ENCODE data around the gene NUP93. TPM values are rescaled to one million over a fixed set of nuclear protein-coding genes. Genes with fewer than 3 reads are reported as not detected.
"Not testable (repeated sequence)": the region's sequence is repeated elsewhere in the genome, so short reads cannot be mapped to it uniquely, and the experiment has no call there.

NUP93 gene
- total RNA-seq, 1 donor from 2014 or later = 57.2 TPM

- TF ChIP-seq CTCF (IDR thresholded peaks at IDR 0.05) = no peak
- no peak for DNase-seq
- no peak overlapping the region for H3K4me3 ChIP-seq
- no peaks in the 10 kb centered on the region for H3K36me3 ChIP-seq
- no peaks in the 10 kb centered on the region for H3K4me1 ChIP-seq
- no peaks in the 10 kb centered on the region for H3K9me3 ChIP-seq
- intact Hi-C loops (cut with DNase I) = no loop called here
- ATAC-seq = no peak
- no peaks in the 10 kb centered on the region for H3K27me3 ChIP-seq
- H3K27ac ChIP-seq = no peak overlapping the region
Observed at GRCh38 chr16:56710181-56710737, 19.7 kb upstream of the NUP93 start.

DNA sequence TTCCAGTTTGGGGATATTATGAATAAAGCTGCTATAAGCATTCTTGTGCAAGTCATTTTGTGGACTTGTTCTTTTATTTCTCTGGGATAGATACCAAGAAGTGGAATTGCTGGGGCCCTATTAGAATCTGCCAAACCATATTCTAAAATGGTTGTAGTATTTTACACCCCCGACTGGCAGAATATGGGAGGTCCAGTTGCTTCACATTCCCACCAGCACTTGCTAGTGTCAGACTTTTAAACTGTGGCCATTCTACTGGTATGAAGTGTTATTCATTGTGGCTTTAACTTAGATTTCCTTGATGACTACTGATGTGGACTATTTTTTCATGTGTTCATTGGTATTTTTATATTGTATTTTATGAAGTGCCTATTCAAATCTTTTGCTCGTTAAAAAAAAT lies 18.1 kb upstream of the NUP93 start:
- DNase-seq (no peak), ATAC-seq (no peak)
- Histone ChIP-seq H3K4me1 (no peaks in the 10 kb centered on the region), H3K9me3 (no peaks in the 10 kb centered on the region), H3K27ac (no peak overlapping the region), H3K36me3 (no peaks in the 10 kb centered on the region), H3K4me3 (no peak overlapping the region), H3K27me3 (no peaks in the 10 kb centered on the region)
- TF ChIP-seq CTCF (IDR thresholded peaks at IDR 0.05) = no peak
- intact Hi-C loops (cut with DNase I) = no loop called here

DNA sequence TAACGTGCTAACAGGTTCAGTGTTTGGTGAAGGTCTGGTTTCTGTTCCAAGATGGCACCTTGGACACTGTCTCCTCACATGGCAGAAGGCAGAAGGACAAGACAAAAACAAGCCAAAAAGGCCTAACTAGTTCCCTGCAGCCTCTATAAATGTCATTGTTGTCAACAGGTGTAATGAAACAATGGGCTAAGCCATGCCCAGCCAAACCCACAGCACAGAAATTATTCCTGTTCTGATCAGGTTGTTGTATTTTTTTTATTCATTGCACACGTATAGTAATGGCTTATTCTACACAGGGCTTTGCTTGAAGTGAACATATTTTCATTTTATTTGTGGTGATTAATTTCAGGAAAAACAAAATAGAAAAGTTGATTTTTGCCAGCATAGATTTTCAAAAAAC lies 16.1 kb upstream of the NUP93 start:
- no peak for TF ChIP-seq CTCF (IDR thresholded peaks at IDR 0.05)
- H3K4me3 ChIP-seq = no peak overlapping the region
- no peaks in the 10 kb centered on the region for H3K36me3 ChIP-seq
- no peaks in the 10 kb centered on the region for H3K4me1 ChIP-seq
- H3K9me3 ChIP-seq = no peaks in the 10 kb centered on the region
- intact Hi-C loops (cut with DNase I) = no loop called here
- DNase-seq (no peak), ATAC-seq (no peak)
- H3K27ac ChIP-seq = no peak overlapping the region
- H3K27me3 ChIP-seq = no peaks in the 10 kb centered on the region

- no peak overlapping the region for H3K27ac ChIP-seq
Observed at GRCh38 chr16:56715126-56715525, 14.8 kb upstream of the NUP93 start.

DNA sequence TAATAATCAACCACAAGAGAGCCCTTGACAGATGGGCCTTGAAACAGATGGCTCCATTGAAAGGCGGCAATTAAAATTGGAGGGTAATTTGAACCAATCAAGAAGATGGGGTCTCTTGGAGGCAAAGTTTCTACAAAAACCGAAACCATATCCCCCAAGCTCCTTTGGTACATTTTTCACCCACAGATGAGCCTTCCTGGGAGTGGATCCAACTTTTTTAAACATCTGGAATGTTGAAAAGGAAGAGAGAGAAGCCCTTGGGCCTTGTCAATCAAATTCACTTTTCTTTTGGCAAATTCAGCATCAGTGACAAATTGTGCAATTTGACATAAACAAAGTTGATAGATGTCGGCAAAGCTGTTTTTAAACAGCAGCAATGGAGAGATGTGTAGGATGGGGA lies 13.2 kb upstream of the NUP93 start:
- ATAC-seq = no peak

More at GRCh38 chr16:56715126-56715525, 14.8 kb upstream of the NUP93 start:
- TF ChIP-seq CTCF (IDR thresholded peaks at IDR 0.05) = no peak
- no peaks in the 10 kb centered on the region for H3K27me3 ChIP-seq
- no peak for DNase-seq
- no peaks in the 10 kb centered on the region for H3K4me1 ChIP-seq
- H3K9me3 ChIP-seq = no peaks in the 10 kb centered on the region
- no peak for ATAC-seq
- no peaks in the 10 kb centered on the region for H3K36me3 ChIP-seq
- no peak overlapping the region for H3K4me3 ChIP-seq
- intact Hi-C loops (cut with DNase I) = no loop called here

DNA sequence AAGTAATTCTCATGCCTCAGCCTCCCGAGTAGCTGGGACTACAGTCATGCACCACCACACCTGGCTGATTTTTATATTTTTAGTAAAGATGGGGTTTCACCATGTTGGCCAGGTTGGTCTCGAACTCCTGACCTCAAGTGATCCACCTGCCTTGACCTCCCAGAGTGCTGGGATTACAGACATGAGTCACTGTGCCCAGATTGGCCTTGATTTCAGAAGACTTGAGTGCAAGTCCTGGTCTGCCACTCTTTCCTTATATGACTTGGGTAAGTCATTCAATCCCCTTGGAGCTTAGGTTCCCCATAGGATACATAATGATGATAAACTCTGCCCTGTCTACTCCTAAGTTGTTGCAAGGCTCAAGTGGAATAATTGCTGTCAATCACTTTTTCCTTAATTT lies 12.4 kb upstream of the NUP93 start:
- H3K9me3 ChIP-seq; H3K4me1 ChIP-seq; H3K27ac ChIP-seq; ATAC-seq; H3K4me3 ChIP-seq; DNase-seq; H3K27me3 ChIP-seq; H3K36me3 ChIP-seq; intact Hi-C loops (cut with DNase I): not testable (repeated sequence)

More for the DNA sequence above, 13.2 kb upstream of the NUP93 start:
- Histone ChIP-seq H3K27ac (no peak overlapping the region), H3K36me3 (no peaks in the 10 kb centered on the region), H3K27me3 (no peaks in the 10 kb centered on the region), H3K9me3 (no peaks in the 10 kb centered on the region), H3K4me1 (no peaks in the 10 kb centered on the region), H3K4me3 (no peak overlapping the region)
- intact Hi-C loops (cut with DNase I) = no loop called here
- TF ChIP-seq CTCF (IDR thresholded peaks at IDR 0.05) = no peak
- DNase-seq = no peak

Measured in upper lobe of right lung (tissue), 1 donor.